ENCODE results near the gene SPEF1.

SPEF1 gene

GRCh38 chr20:3748073-3748472 is 33.2 kb downstream of the SPEF1 start:
- no peak for ATAC-seq (ENCODE audit: low read depth)
- Mint-ChIP-seq H3K9me3 (no peaks in the 10 kb centered on the region), H3K36me3 (no peaks in the 10 kb centered on the region), H3K27me3 (peaks cover 13% of the 10 kb centered on the region), H3K27ac (no peak overlapping the region), H3K4me3 (no peak overlapping the region), H3K4me1 (peaks cover 15% of the 10 kb centered on the region)
- DNase-seq (ENCODE audit: low spot score in 2 of 2), result no peak

GRCh38 chr20:3747471-3747870 is 33.8 kb downstream of the SPEF1 start:
- Mint-ChIP-seq H3K4me3 (no peak overlapping the region), H3K36me3 (no peaks in the 10 kb centered on the region), H3K4me1 (peaks cover 13% of the 10 kb centered on the region), H3K27me3 (peaks cover 13% of the 10 kb centered on the region), H3K9me3 (no peaks in the 10 kb centered on the region), H3K27ac (no peak overlapping the region)
- DNase-seq (ENCODE audit: low spot score in 2 of 2) (no peak), ATAC-seq (ENCODE audit: low read depth) (no peak)

- no peak for DNase-seq (ENCODE audit: low spot score in 2 of 2)
- peaks cover 9% of the 10 kb centered on the region for H3K4me1 Mint-ChIP-seq
- no peak overlapping the region for H3K27ac Mint-ChIP-seq
- H3K36me3 Mint-ChIP-seq, result no peaks in the 10 kb centered on the region
- ATAC-seq (ENCODE audit: low read depth), result no peak
- H3K4me3 Mint-ChIP-seq, result peak overlapping the region; percentile 5
- H3K27me3 Mint-ChIP-seq, result peaks cover 17% of the 10 kb centered on the region
- H3K9me3 Mint-ChIP-seq, result no peaks in the 10 kb centered on the region
Measured at GRCh38 chr20:3745686-3746173, 35.5 kb downstream of the SPEF1 start.

- DNase-seq (ENCODE audit: low spot score in 2 of 2), result peak; percentile 45 to 46
- H3K27ac Mint-ChIP-seq, result no peak overlapping the region
- peak; percentile 70 for ATAC-seq (ENCODE audit: low read depth)
Measured at GRCh38 chr20:3744806-3745685, 36.2 kb downstream of the SPEF1 start.

GRCh38 chr20:3744037-3744436 is 37.2 kb downstream of the SPEF1 start:
- H3K36me3 Mint-ChIP-seq, result no peaks in the 10 kb centered on the region
- H3K27ac Mint-ChIP-seq, result no peak overlapping the region
- H3K9me3 Mint-ChIP-seq, result no peaks in the 10 kb centered on the region
- peaks cover 21% of the 10 kb centered on the region for H3K27me3 Mint-ChIP-seq
- H3K4me1 Mint-ChIP-seq, result peaks cover 9% of the 10 kb centered on the region
- DNase-seq (ENCODE audit: low spot score in 2 of 2) (no peak), ATAC-seq (ENCODE audit: low read depth) (no peak)
- H3K4me3 Mint-ChIP-seq, result no peak overlapping the region

More at GRCh38 chr20:3744806-3745685, 36.2 kb downstream of the SPEF1 start:
- Mint-ChIP-seq H3K27me3 (peaks cover 21% of the 10 kb centered on the region), H3K4me3 (peak overlapping the region; percentile 69), H3K36me3 (no peaks in the 10 kb centered on the region), H3K9me3 (no peaks in the 10 kb centered on the region), H3K4me1 (peaks cover 9% of the 10 kb centered on the region)

- Mint-ChIP-seq H3K4me1 (peaks cover 9% of the 10 kb centered on the region), H3K27me3 (peaks cover 21% of the 10 kb centered on the region), H3K36me3 (no peaks in the 10 kb centered on the region), H3K27ac (no peak overlapping the region), H3K4me3 (no peak overlapping the region), H3K9me3 (no peaks in the 10 kb centered on the region)
- ATAC-seq (ENCODE audit: low read depth) (no peak), DNase-seq (ENCODE audit: low spot score in 2 of 2) (no peak)
Measured at GRCh38 chr20:3743251-3743650, 38.0 kb downstream of the SPEF1 start.

- H3K4me3 Mint-ChIP-seq, result no peak overlapping the region
- peaks cover 9% of the 10 kb centered on the region for H3K4me1 Mint-ChIP-seq
- ATAC-seq (ENCODE audit: low read depth) (no peak), DNase-seq (ENCODE audit: low spot score in 2 of 2) (no peak)
- H3K27ac Mint-ChIP-seq, result no peak overlapping the region
- no peaks in the 10 kb centered on the region for H3K36me3 Mint-ChIP-seq
- peaks cover 24% of the 10 kb centered on the region for H3K27me3 Mint-ChIP-seq
- H3K9me3 Mint-ChIP-seq, result no peaks in the 10 kb centered on the region
Measured at GRCh38 chr20:3741836-3742458, 39.3 kb downstream of the SPEF1 start.

- ATAC-seq (ENCODE audit: low read depth), result no peak
- no peak for DNase-seq (ENCODE audit: low spot score in 2 of 2)
- Mint-ChIP-seq H3K27me3 (peaks cover 24% of the 10 kb centered on the region), H3K4me3 (no peak overlapping the region), H3K4me1 (peaks cover 9% of the 10 kb centered on the region), H3K36me3 (no peaks in the 10 kb centered on the region), H3K27ac (no peak overlapping the region), H3K9me3 (no peaks in the 10 kb centered on the region)
Measured at GRCh38 chr20:3740615-3741301, 40.5 kb downstream of the SPEF1 start.

GRCh38 chr20:3739926-3740451 is 41.3 kb downstream of the SPEF1 start:
- peaks cover 21% of the 10 kb centered on the region for H3K27me3 Mint-ChIP-seq
- H3K36me3 Mint-ChIP-seq, result no peaks in the 10 kb centered on the region
- H3K4me3 Mint-ChIP-seq, result no peak overlapping the region
- no peaks in the 10 kb centered on the region for H3K9me3 Mint-ChIP-seq
- no peak overlapping the region for H3K27ac Mint-ChIP-seq
- DNase-seq (ENCODE audit: low spot score in 2 of 2), result no peak
- ATAC-seq (ENCODE audit: low read depth), result no peak
- H3K4me1 Mint-ChIP-seq, result peaks cover 6% of the 10 kb centered on the region

GRCh38 chr20:3739054-3739925 is 42.0 kb downstream of the SPEF1 start:
- no peaks in the 10 kb centered on the region for H3K36me3 Mint-ChIP-seq
- no peaks in the 10 kb centered on the region for H3K4me1 Mint-ChIP-seq
- H3K27ac Mint-ChIP-seq, result no peak overlapping the region
- H3K9me3 Mint-ChIP-seq, result no peaks in the 10 kb centered on the region
- H3K27me3 Mint-ChIP-seq, result peaks cover 17% of the 10 kb centered on the region
- DNase-seq (ENCODE audit: low spot score in 2 of 2), result no peak
- H3K4me3 Mint-ChIP-seq, result no peak overlapping the region
- ATAC-seq (ENCODE audit: low read depth), result no peak

- Mint-ChIP-seq H3K4me1 (no peaks in the 10 kb centered on the region), H3K36me3 (no peaks in the 10 kb centered on the region), H3K27ac (no peak overlapping the region), H3K27me3 (peaks cover 16% of the 10 kb centered on the region), H3K9me3 (no peaks in the 10 kb centered on the region), H3K4me3 (no peak overlapping the region)
- ATAC-seq (ENCODE audit: low read depth), result no peak
- no peak for DNase-seq (ENCODE audit: low spot score in 2 of 2)
Measured at GRCh38 chr20:3738111-3739053, 42.9 kb downstream of the SPEF1 start.

GRCh38 chr20:3735768-3736167 is 45.5 kb downstream of the SPEF1 start:
- Mint-ChIP-seq H3K9me3 (no peaks in the 10 kb centered on the region), H3K4me3 (no peak overlapping the region), H3K27me3 (peaks cover 23% of the 10 kb centered on the region), H3K4me1 (peaks cover 2% of the 10 kb centered on the region), H3K36me3 (no peaks in the 10 kb centered on the region), H3K27ac (no peak overlapping the region)
- no peak for ATAC-seq (ENCODE audit: low read depth)
- DNase-seq (ENCODE audit: low spot score in 2 of 2), result no peak

Measured in memory B cell (primary cell).